HFF-Myc (cell line): ENCODE results near the gene MUCL1.

Experiments used
- DNase-seq: peaks from one replicate; pipeline ENCODE4 v3.0.0-alpha.2; 2011; ENCODE audit warnings: low read depth; ENCODE audit errors: extremely low read depth
- H3K4me3 ChIP-seq: replicated peaks from 2 replicates; pipeline ENCODE4 v1.5.1; 2011; ENCODE audit warnings: low read depth, mild to moderate bottlenecking, control low read depth, low read length
- CTCF ChIP-seq: IDR thresholded peaks from 2 replicates; pipeline ENCODE4 v1.5.1; 2012; ENCODE audit warnings: mild to moderate bottlenecking, low read depth, low read length, control low read depth; ENCODE audit errors: missing control alignments

Gene MUCL1

DNA sequence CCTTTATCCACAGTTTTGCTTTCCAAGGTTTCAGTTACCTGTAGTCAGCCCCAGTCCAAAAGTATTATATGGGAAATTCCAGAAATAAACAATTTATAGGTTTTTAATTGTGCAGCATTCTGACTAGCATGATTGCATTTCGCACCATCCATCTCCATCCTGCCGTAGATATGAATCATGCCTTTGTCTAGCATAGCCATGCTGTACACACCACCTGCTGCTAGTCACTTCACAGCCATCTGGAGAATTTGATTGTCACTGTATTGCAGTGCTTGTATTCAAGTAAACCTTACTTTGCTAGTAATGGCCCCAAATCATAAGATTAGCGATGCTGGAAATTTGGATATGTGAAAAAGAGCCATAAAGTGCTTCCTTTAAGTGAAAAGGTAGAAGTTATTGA is 36.0 kb downstream of the MUCL1 start:
- no peak overlapping the region for H3K4me3 ChIP-seq
- no peak for TF ChIP-seq CTCF
- DNase-seq, result no peak

DNA sequence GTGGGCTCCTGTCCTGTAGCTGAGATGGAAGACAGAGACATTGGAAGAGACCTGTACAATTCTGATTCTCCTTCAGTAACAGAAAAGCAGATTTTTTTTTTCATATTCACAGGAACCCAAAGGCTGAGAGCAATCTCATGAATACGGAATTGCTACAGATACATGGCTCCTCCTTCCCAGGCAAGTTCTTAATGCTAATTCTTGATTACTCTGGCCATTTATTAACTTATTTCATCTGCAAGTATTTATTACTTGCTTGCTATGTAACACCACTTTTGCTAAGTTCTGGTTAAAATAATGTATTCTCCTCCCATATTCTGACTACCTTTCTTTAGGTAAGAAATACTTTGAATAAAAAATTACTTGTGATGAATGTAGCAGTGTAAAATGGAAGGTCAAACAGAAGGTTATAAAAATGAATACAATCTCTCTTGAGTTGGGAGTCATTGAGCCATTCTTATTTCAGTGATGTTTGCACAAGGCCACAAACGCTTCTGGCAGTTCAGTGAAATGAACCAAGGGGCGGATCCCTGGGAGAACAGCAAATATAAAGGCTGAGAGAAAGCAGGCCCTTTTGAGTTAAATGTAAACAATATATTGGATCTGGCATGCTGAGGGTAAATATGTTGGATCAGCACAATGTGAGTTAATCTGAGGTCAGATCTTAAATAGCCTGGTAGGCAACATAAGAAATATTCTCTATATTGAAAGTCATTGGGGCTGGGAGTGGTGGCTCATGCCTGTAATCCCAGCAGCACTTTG is 37.6 kb downstream of the MUCL1 start:
- no peak for DNase-seq
- no peak overlapping the region for H3K4me3 ChIP-seq
- TF ChIP-seq CTCF, result no peak
